H1 (cell line): Measurements from ENCODE around the gene CHD9. TPM values are rescaled to one million over a fixed set of nuclear protein-coding genes. Genes with fewer than 3 reads are reported as not detected.

Source experiments
- CBX8 ChIP-seq: fragments of 300-800, 300-1000 bp; sonication (generic); IDR thresholded peaks from 2 replicates; pipeline ENCODE4 v1.7.1; 2016; ENCODE audit warnings: low read depth, low read length, borderline replicate concordance
- CHD2 ChIP-seq: IDR thresholded peaks from 2 replicates; pipeline ENCODE4 v1.6.1; 2012; ENCODE audit warnings: low read length, improper control_type of control experiment
- CREB1 ChIP-seq: IDR thresholded peaks from 2 replicates; pipeline ENCODE4 v1.6.1; 2012; ENCODE audit warnings: inconsistent platforms
- FOSL1 ChIP-seq: IDR thresholded peaks from 2 replicates; pipeline ENCODE4 v1.6.1; 2011; ENCODE audit warnings: mild to moderate bottlenecking, low read depth, low read length, moderate library complexity; ENCODE audit not compliant: insufficient read depth
- JUN ChIP-seq: IDR thresholded peaks from 2 replicates; pipeline ENCODE4 v1.6.1; 2011; ENCODE audit warnings: low read depth, mild to moderate bottlenecking, improper control_type of control experiment, low read length
- YY1 ChIP-seq: IDR thresholded peaks from 2 replicates; pipeline ENCODE4 v1.6.1; 2011; ENCODE audit warnings: low read depth, mild to moderate bottlenecking, low read length
- ZNF274 ChIP-seq: IDR thresholded peaks from 2 replicates; pipeline ENCODE4 v1.7.0; 2012; ENCODE audit warnings: low read length, borderline replicate concordance; ENCODE audit errors: extremely low read depth
- polyA plus RNA-seq, 7 experiments: library from polyadenylated mRNA; depleted of rRNA in 3 of 7; stranded (reverse) in 5 of 7; unstranded in 2 of 7; fragments of >200 nt in 5 of 7; fragments of 200-250 nt in 2 of 7; gene quantifications; 1 replicate in 5 of 7; 2 replicates in 1 of 7; 4 replicates in 1 of 7; pipeline versions ENCODE4 v1.2.1 to v1.2.3, GENCODE V29; 2011 to 2013; ENCODE audit warnings: missing spikeins in 2 of 7, mixed read lengths in 2 of 7
- total RNA-seq: library from RNA; stranded (reverse); fragmentation: NEBNext Ultra II Directional; extraction: Animal tissue kit (Norgen Biotek cat#: 25700); gene quantifications from 2 replicates; pipeline ENCODE4 v1.2.1, GENCODE V29; 2021
- TF ChIP-seq, protein P1 (sequence below): IDR thresholded peaks from 2 replicates; pipeline ENCODE4 v1.6.1; 2012; ENCODE audit warnings: low read length, inconsistent platforms
- TF ChIP-seq, protein P2 (sequence below): IDR thresholded peaks from 2 replicates; pipeline ENCODE4 v1.6.1; 2011; ENCODE audit warnings: low read length, improper control_type of control experiment

Gene CHD9
- total and polyA plus RNA-seq, 2 of the 8 experiments (the other 6 are each of a cell fraction or from before 2014, with no cell fraction given): 9.9 to 32.4 TPM

DNA sequence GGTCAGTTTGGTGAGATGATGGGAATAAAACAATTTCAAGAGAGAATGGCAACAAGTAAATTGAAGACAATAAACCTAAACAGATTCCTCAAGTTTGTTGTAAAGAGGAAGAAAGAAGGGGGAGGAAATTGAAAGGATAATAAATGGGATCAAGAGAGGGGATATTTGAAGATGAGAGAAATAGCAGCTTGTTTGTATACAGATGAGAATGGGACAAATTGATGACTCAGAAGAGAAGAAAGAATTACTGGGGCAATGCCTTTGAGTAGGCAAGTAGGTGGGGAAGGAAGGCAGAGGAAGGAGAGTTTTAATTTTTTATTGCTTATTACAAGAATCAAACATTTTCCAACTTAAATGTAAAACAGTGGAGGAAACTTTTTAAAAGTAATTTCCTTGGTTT is 98.3 kb downstream of the CHD9 start (continued):
- TF ChIP-seq, protein P1, sequence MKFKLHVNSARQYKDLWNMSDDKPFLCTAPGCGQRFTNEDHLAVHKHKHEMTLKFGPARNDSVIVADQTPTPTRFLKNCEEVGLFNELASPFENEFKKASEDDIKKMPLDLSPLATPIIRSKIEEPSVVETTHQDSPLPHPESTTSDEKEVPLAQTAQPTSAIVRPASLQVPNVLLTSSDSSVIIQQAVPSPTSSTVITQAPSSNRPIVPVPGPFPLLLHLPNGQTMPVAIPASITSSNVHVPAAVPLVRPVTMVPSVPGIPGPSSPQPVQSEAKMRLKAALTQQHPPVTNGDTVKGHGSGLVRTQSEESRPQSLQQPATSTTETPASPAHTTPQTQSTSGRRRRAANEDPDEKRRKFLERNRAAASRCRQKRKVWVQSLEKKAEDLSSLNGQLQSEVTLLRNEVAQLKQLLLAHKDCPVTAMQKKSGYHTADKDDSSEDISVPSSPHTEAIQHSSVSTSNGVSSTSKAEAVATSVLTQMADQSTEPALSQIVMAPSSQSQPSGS: no peak
- TF ChIP-seq CHD2 (no peak), CBX8 (no peak), CREB1 (no peak), JUN (no peak), YY1 (no peak), ZNF274 (no peak), FOSL1 (no peak)
- TF ChIP-seq, protein P2, sequence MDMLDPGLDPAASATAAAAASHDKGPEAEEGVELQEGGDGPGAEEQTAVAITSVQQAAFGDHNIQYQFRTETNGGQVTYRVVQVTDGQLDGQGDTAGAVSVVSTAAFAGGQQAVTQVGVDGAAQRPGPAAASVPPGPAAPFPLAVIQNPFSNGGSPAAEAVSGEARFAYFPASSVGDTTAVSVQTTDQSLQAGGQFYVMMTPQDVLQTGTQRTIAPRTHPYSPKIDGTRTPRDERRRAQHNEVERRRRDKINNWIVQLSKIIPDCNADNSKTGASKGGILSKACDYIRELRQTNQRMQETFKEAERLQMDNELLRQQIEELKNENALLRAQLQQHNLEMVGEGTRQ: no peak
